Activated naive CD8-positive, alpha-beta T cell (primary cell): ENCODE measurements around the gene IFNG.

Experiments used
- H3K27ac Mint-ChIP-seq: one replicate; pipeline ENCODE4 v1.8.0; 2021; ENCODE audit warnings: mixed read lengths
- H3K27me3 Mint-ChIP-seq: one replicate; pipeline ENCODE4 v1.8.0; 2021; ENCODE audit warnings: mixed read lengths
- H3K36me3 Mint-ChIP-seq: one replicate; pipeline ENCODE4 v1.8.0; 2021; ENCODE audit warnings: mixed read lengths
- H3K4me1 Mint-ChIP-seq: one replicate; pipeline ENCODE4 v1.8.0; 2021; ENCODE audit warnings: low read depth, mixed read lengths
- H3K4me3 Mint-ChIP-seq: one replicate; pipeline ENCODE4 v1.8.0; 2021; ENCODE audit warnings: mild to moderate bottlenecking, mixed read lengths
- H3K9me3 Mint-ChIP-seq: one replicate; pipeline ENCODE4 v1.8.0; 2021; ENCODE audit warnings: low read depth, mixed read lengths

IFNG gene

DNA sequence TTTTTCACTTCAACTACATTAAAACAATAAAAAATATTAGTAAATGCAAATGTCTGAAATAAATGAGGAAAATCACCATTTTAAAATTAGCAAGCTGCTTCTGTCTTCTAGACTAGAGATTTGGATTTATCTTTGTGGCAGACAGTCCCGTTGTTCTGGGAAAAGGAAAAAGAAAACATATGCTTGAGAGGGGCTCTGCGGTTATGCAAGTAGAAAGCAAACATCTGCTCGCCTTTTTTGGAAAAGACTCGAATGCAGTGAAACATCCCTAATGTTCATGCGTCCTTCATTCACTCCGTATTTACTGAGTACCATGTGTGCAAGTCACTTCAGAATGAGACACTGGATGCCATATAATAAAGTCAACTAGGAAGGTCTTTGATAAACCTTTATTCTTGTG is 44.9 kb downstream of the IFNG start:
- H3K9me3 Mint-ChIP-seq, result no peaks in the 10 kb centered on the region
- peaks cover 23% of the 10 kb centered on the region for H3K4me1 Mint-ChIP-seq
- H3K27ac Mint-ChIP-seq, result no peak overlapping the region
- no peak overlapping the region for H3K4me3 Mint-ChIP-seq
- H3K27me3 Mint-ChIP-seq, result no peaks in the 10 kb centered on the region
- peaks cover 6% of the 10 kb centered on the region for H3K36me3 Mint-ChIP-seq

DNA sequence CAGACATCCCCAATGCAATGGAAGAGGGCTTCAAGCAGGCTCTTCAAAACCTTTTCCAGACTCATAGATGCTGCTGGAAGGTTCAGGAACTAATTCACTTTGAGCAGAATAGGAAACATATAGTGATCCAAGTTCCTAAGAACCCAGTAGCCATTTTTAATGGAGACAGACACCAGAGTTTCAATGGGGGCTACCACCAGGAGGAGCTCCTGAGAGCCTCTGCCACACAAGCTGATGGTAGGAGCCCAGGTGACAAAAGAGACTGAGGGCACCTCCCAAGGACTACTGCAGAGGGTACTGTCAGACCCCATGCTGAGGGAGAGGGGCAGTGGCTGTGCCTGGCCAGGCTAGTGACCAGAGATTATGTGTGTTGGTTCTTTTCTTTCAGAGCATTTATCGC is 45.9 kb downstream of the IFNG start:
- Mint-ChIP-seq H3K36me3 (peaks cover 6% of the 10 kb centered on the region), H3K9me3 (no peaks in the 10 kb centered on the region), H3K4me3 (no peak overlapping the region), H3K27ac (no peak overlapping the region), H3K4me1 (peaks cover 17% of the 10 kb centered on the region), H3K27me3 (no peaks in the 10 kb centered on the region)

DNA sequence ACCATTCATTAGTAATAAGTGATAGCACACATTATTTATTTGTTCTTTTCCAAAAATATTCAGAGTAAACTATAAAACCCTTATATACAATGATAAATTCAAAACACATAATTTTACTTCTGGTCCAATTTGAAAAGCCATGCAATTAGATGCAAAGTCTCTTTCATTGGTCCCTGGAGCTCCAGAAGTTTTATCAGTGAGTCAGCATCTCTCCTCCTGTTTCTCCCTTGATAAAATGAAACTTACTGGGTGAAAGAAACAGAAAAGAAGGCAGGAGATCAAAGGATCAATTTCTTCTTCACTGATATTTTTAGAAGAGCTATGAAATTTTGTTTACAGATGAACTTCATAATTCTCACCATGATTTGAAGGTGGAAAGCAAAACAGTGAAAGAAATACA is 47.5 kb downstream of the IFNG start:
- Mint-ChIP-seq H3K9me3 (no peaks in the 10 kb centered on the region), H3K4me1 (peaks cover 3% of the 10 kb centered on the region), H3K4me3 (no peak overlapping the region), H3K36me3 (peaks cover 6% of the 10 kb centered on the region), H3K27me3 (no peaks in the 10 kb centered on the region), H3K27ac (no peak overlapping the region)

DNA sequence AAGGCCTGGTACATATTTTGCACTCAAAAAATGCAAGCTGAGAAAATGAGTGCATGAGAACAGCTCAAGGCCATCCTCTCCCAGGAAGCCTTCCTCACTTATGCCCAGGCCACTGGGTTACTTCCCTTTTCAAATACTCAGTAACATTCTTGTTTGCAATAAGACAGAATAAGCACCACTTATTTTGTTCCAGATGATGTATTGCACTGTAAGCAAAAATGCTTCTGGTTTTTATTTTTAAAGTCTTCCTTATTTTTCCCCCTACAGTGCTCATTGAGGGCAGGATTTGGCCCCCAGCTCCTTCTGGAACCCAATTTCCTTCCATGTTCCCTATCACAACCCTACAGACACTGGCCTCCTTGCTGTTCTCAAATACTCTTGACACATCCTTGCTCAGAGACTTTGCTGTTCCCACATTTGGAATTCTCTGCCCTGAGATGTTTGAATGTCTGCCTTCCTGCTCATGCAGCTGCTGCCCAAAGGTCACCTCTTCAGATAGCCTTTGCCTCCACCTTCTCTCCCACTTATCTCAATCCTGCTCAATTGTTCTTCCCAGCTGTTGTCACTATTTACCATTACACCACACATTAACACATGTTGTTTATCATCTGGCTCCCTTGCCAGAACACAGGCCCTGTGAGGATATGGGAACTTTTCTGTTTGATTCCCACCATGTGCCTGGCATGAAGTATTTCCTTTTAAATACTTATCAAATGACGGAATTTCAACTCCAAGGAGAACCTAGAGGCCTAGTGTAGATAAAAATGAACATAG is 49.9 kb downstream of the IFNG start:
- H3K36me3 Mint-ChIP-seq, result peaks cover 2% of the 10 kb centered on the region
- H3K4me1 Mint-ChIP-seq, result no peaks in the 10 kb centered on the region
- H3K27ac Mint-ChIP-seq, result no peak overlapping the region
- H3K9me3 Mint-ChIP-seq, result no peaks in the 10 kb centered on the region
- H3K27me3 Mint-ChIP-seq, result no peaks in the 10 kb centered on the region
- H3K4me3 Mint-ChIP-seq, result no peak overlapping the region

DNA sequence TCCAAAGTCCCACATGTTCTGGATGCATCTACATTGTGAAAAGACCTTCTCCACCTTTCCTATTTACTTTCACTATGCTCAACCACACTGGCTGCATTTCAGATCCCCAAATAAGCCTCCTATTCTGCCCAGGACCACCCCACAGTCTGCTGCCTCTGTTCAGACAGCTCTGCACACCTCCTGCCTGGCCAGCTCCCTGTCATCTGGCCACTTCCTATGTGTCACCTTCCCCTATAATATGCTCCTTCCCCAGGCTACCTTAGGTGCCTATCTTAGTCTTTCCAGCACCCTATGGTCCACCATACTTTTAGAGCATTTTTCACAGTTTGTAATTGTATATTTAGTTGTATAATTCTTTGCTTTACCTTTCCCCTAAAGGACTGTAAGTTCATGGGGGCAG is 50.5 kb downstream of the IFNG start:
- Mint-ChIP-seq H3K4me3 (no peak overlapping the region), H3K9me3 (no peaks in the 10 kb centered on the region), H3K4me1 (no peaks in the 10 kb centered on the region), H3K27ac (no peak overlapping the region), H3K27me3 (no peaks in the 10 kb centered on the region), H3K36me3 (peaks cover 2% of the 10 kb centered on the region)

DNA sequence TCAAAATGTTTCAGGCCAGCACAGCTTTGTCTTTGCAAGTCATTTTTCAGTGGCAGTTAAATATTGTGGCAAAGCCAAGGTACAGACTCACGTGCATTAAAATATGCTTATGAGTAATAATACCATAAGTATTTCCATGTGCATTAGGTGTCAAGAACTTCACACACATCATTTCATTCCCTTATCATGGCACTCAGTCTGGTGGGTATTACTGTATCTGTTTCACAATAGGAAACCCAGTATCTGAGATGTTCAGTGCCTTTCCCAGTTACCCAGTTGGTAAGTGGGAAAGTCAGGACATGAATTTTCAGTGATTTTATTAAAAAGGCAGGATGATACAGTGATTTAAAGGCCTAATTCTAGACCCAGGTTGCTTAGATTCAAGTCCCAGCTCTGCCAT is 52.9 kb downstream of the IFNG start:
- H3K36me3 Mint-ChIP-seq, result peaks cover 2% of the 10 kb centered on the region
- no peak overlapping the region for H3K4me3 Mint-ChIP-seq
- no peak overlapping the region for H3K27ac Mint-ChIP-seq
- no peaks in the 10 kb centered on the region for H3K9me3 Mint-ChIP-seq
- no peaks in the 10 kb centered on the region for H3K27me3 Mint-ChIP-seq
- no peaks in the 10 kb centered on the region for H3K4me1 Mint-ChIP-seq

DNA sequence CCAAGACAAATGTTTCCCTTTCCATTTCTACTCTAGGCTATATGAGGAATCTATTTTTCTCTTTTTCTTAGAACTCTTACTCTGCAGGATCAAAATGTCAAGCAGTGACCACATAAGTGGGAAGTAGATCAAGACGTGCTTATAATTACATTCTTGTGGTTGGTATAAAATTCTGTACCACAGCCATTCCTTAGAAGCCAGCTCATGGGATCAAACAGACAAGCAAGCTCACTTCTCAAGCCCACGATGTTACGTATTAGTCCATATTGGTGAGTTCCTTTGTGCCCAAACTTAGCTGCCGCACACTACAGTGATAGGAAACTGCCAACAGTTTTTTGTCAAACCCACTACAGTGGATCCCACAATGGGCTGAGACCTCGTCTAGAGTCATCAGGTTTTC is 53.4 kb downstream of the IFNG start:
- Mint-ChIP-seq H3K27ac (no peak overlapping the region), H3K36me3 (peaks cover 2% of the 10 kb centered on the region), H3K4me3 (no peak overlapping the region), H3K4me1 (no peaks in the 10 kb centered on the region), H3K27me3 (no peaks in the 10 kb centered on the region), H3K9me3 (no peaks in the 10 kb centered on the region)
